Gastroesophageal sphincter (tissue), 3 donors: Measurements from ENCODE around the gene CPEB2.

Source experiments
- CTCF ChIP-seq, 4 experiments: fragments of 200-600 bp in 2 of 4; fragments of 450-650 bp in 2 of 4; sonication (generic) in 1 of 4; IDR thresholded peaks; one replicate each; pipeline ENCODE4 v1.5.1; 2017 to 2019; ENCODE audit warnings: antibody characterized with exemption in 4 of 4, mild to moderate bottlenecking in 2 of 4, moderate library complexity in 2 of 4
- POLR2A ChIP-seq, 2 donors: fragments of 450-650 bp; IDR thresholded peaks; one replicate each; pipeline ENCODE4 v1.6.1; 2017; ENCODE audit warnings: antibody characterized with exemption in 2 of 2, mild to moderate bottlenecking in 2 of 2, moderate library complexity in 1 of 2

GRCh38 chr4:15043922-15044321, 41.6 kb downstream of the CPEB2 start:
- no peak for TF ChIP-seq CTCF (IDR thresholded peaks at IDR 0.05)
- no peak for TF ChIP-seq POLR2A (IDR thresholded peaks at IDR 0.05)
